Embryonic facial prominence (tissue), 1 donor: ENCODE results near the gene FAM120C.
A peak's percentile ranks its signal among the peaks of the same experiment; 100 is the strongest.

ENCODE experiments used
- DNase-seq: peaks from one replicate; pipeline ENCODE4 v3.0.0-alpha.2; 2016; ENCODE audit errors: extremely low spot score

Gene FAM120C

DNA sequence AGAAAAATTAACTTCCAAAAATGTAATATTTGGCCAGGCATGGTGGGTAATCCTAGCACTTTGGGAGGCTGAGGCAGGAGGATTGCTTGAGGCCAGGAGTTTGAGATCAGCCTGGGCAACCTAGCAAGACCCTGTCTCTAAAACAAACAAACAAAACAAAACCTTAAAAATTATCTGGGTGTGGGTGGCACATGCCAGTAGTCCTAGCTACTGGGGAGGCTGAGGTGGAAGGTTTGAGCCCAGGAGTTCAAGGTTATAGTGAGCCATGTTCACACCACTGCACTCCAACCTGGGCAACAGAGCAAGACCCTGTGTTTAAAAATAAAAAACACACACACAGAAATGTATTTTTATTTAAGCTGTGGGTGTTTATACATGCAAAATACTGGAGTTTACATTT is 12.0 kb downstream of the FAM120C start:
- DNase-seq, result no peak

- DNase-seq, result no peak
These were observed 16.1 kb downstream of the FAM120C start for GRCh38 chrX:54166915-54167314.

GRCh38 chrX:54157561-54157960 is 25.5 kb downstream of the FAM120C start:
- no peak for DNase-seq

GRCh38 chrX:54134269-54134668 is 48.8 kb downstream of the FAM120C start:
- no peak for DNase-seq

GRCh38 chrX:54116391-54116790 is 66.7 kb downstream of the FAM120C start:
- no peak for DNase-seq

GRCh38 chrX:54093571-54093970 is 89.5 kb downstream of the FAM120C start:
- no peak for DNase-seq

DNA sequence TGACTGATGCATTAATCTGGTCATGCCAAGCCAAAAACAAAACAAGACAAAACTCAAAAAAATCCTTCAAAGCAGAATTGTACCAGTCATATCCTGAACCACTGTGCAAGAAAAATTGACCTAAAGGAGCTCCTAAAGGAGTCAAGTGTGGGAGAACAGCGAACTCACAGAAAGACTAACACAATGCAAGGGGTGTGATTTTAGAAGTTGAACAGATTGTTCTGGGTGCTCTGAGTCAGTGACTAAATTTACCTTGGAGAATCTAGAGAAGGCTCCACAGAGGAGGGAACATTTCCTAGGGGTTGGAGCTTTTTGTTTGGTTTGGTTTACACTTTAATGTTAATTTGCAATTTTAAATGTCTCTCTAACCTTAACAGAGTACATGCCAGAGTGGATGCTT is 89.9 kb downstream of the FAM120C start:
- no peak for DNase-seq

GRCh38 chrX:54090880-54091279 is 92.2 kb downstream of the FAM120C start:
- DNase-seq, result no peak

GRCh38 chrX:54089191-54089590 is 93.9 kb downstream of the FAM120C start:
- DNase-seq, result no peak

GRCh38 chrX:54087661-54088060 is 95.4 kb downstream of the FAM120C start:
- DNase-seq, result no peak

GRCh38 chrX:54085666-54086065 is 97.4 kb downstream of the FAM120C start:
- DNase-seq, result no peak

DNA sequence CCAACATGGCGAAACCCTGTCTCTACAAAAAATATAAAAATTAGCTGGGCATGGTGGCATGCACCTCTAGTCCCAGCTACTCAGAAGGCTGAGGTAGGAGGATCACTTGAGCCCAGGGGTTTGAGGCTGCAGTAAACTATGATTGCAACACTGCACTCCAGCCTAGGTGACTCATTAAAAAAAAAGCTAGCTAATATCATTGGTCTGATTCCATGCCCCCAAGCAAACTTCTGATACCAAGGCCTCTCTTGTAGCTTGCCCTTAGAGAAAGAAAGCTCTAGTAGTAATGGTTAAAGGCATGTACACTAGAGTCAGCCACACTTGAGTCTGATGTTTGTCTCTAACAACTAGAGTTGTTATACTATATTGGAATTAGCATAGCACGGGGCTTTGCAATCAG is 106.2 kb downstream of the FAM120C start:
- DNase-seq, result no peak

GRCh38 chrX:54074826-54075225 is 108.2 kb downstream of the FAM120C start:
- DNase-seq, result no peak

DNA sequence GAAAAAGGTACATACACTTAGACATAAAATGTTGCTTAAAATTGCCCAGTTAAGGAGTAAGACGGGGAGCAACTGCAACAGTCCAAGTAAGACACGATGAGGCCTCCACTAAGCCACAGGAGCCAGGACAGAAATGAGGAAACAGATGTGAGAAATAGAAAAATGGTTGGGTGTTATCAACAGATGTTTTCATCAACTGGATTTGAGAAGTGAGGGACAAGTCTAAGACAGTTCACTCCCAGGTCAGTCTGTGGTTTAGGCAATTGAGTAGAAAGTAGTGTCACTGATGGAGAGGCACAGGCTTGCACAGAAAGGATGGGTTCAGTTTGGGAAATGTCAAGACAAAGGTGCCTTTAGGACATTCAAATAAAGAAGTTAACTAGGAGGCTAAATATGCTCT is 115.3 kb downstream of the FAM120C start:
- no peak for DNase-seq

DNA sequence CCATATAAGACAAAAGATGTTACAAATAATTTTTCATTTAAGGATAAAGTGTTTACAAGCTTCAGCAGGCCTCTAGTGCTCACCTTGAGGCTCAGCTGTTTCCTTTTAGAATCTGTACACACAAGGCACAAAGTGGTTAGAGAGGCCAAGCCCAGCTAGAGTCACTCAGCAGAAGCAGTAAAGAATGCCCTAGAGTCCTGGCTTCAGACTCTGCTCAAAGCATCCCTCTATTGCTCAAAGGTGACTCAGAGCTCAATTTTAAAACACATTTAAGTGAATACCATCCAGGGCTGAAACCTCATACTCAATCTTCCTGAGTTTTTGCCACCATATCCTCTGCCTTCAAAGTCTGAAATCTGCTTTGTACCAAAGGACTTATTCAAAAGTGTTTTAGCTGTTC is 116.2 kb downstream of the FAM120C start:
- DNase-seq, result no peak

DNA sequence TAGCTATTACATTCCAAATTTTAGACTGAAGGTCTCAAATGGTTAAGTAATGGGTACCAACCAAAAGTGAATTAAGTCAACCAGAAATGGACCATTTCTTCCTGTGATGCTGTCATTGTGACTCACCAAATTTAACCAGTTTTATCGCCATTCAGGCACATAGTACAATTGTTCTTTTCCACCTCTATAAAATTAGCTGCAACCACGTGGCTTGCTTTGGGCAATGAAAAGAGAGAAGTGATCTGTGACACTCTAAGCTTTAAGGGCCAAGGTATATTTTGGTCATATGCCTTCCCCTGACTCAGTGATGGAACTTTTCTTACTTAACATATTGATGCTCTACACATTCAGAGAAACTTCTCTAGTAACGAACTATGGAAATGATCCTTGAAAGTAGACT is 118.5 kb downstream of the FAM120C start:
- DNase-seq, result no peak

DNA sequence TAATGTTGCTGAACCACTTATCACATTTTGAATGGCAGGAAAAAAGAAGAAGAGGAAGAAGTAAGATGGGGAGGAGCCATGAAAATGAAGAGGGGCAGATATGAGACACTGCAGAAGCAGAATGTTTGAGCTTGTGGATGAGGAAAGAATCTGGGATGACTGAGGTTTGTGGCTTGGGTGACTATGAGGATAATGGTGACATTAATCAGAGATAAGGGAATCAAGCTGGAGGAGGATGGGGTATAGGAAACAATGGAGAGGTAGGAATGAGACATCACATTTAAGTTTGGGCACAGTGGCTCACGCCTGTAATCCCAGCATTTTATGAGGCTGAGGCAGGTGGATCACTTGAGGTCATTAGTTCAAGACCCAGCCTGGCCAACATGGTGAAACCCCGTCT is 119.7 kb downstream of the FAM120C start:
- DNase-seq, result no peak

DNA sequence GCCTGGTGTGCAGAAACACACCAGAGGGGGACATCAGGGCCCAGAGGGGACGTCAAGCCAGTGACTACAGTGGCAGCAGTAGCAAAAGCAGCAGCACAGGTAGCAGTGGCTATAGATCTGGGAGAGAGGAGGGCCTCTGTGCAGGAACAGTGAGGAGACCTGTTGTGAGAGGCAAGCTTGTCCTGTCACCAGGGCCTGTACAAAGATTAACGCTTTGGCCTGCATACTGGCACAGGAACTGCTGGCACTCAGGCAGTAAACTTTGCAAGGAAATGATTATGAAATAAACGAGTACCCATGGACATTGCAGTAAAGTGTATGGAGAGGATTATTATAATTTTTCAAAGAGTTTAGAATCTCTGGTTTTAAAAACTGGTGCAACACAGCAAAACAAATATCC is 133.3 kb downstream of the FAM120C start:
- no peak for DNase-seq

GRCh38 chrX:54048412-54048811 is 134.6 kb downstream of the FAM120C start:
- DNase-seq, result no peak

DNA sequence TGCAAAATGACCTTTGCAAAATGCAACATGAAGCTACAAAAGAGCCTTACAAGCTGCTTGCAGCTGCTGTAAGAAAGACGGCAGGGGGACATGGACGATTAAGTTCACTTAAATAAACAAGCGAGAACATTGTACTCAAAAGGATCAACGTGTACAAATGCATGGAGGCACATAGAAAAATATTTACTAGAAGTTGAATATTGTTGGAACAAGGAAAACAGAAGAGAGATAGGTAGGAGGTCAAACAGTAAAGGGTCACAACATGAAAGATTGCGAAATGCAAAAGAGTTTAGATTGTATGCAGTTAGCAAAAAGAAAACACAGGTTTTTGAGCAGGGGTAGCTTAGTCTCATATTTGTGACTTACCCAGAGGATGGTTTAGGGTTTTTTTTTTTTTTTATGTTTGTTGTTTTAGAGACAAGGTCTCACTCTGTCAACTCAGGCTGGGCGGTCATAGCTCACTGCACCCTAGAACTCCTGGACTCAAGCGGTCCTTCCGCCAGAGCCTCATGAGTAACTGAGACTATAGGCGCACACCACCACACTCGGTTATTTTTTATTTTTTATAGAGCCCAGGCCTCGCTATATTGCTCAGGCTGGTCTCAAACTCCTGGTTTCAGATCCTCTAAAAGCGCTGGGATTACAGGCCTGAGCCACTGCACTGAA is 137.4 kb downstream of the FAM120C start:
- no peak for DNase-seq

GRCh38 chrX:54044877-54045338 is 138.1 kb downstream of the FAM120C start:
- peak; percentile 7 for DNase-seq

- peak; percentile 88 for DNase-seq
These were observed 138.8 kb downstream of the FAM120C start, which contains the start of gene PHF8 for GRCh38 chrX:54044126-54044876. TSS of gene PHF8 (minus strand) at chrX:54044473. CDS start at chrX:54042728, 1,745 bp downstream.

GRCh38 chrX:54043541-54044125 is 139.4 kb downstream of the FAM120C start:
- peak; percentile 16 for DNase-seq
